BE2C (cell line): ENCODE results near the gene SLC9C1.

Source experiments
- DNase-seq: peaks from one replicate; pipeline ENCODE4 v3.0.0-alpha.2; 2020
- H3K27me3 ChIP-seq: fragments of 250-450 bp; sonication (Bioruptor Pico); 2 replicates; pipeline ENCODE4 v1.5.1; 2020; ENCODE audit warnings: mild to moderate bottlenecking
- H3K36me3 ChIP-seq: fragments of 250-450 bp; sonication (Bioruptor Pico); 2 replicates; pipeline ENCODE4 v1.5.1; 2020; ENCODE audit warnings: mild to moderate bottlenecking
- H3K4me1 ChIP-seq: fragments of 250-450 bp; sonication (Bioruptor Pico); 2 replicates; pipeline ENCODE4 v1.5.1; 2020
- H3K4me3 ChIP-seq: 2 replicates; pipeline ENCODE4 v1.5.1; 2011; ENCODE audit warnings: low read depth, low read length
- H3K9me3 ChIP-seq: fragments of 250-450 bp; sonication (Bioruptor Pico); 2 replicates; pipeline ENCODE4 v1.5.1; 2020
- CTCF ChIP-seq: IDR thresholded peaks from 2 replicates; pipeline ENCODE4 v1.5.1; 2012; ENCODE audit warnings: mild to moderate bottlenecking, low read depth, low read length

Gene SLC9C1

GRCh38 chr3:112170046-112170445 lies 124.0 kb downstream of the SLC9C1 start:
- Histone ChIP-seq H3K36me3 (no peaks in the 10 kb centered on the region), H3K9me3 (no peaks in the 10 kb centered on the region), H3K27me3 (no peaks in the 10 kb centered on the region; the same call in 1 of the 2 replicates), H3K4me1 (no peaks in the 10 kb centered on the region), H3K4me3 (no peak overlapping the region)
- no peak for DNase-seq
- TF ChIP-seq CTCF = no peak

- Histone ChIP-seq H3K4me1 (no peaks in the 10 kb centered on the region), H3K27me3 (no peaks in the 10 kb centered on the region), H3K9me3 (no peaks in the 10 kb centered on the region), H3K4me3 (no peak overlapping the region), H3K36me3 (no peaks in the 10 kb centered on the region)
- no peak for DNase-seq
- no peak for TF ChIP-seq CTCF
These were observed 126.3 kb downstream of the SLC9C1 start for GRCh38 chr3:112167758-112168157.

GRCh38 chr3:112149136-112149535 lies 144.9 kb downstream of the SLC9C1 start:
- no peak for DNase-seq
- Histone ChIP-seq H3K36me3 (no peaks in the 10 kb centered on the region), H3K9me3 (no peaks in the 10 kb centered on the region), H3K27me3 (no peaks in the 10 kb centered on the region; the same call in none of the 2 replicates), H3K4me3 (no peak overlapping the region), H3K4me1 (no peaks in the 10 kb centered on the region)
- no peak for TF ChIP-seq CTCF

GRCh38 chr3:112143689-112144088 lies 150.3 kb downstream of the SLC9C1 start:
- H3K27me3 ChIP-seq = no peaks in the 10 kb centered on the region; the same call in 1 of the 2 replicates
- no peak for TF ChIP-seq CTCF
- no peak for DNase-seq
- H3K4me1 ChIP-seq = no peaks in the 10 kb centered on the region
- no peak overlapping the region for H3K4me3 ChIP-seq
- no peaks in the 10 kb centered on the region for H3K36me3 ChIP-seq
- H3K9me3 ChIP-seq = no peaks in the 10 kb centered on the region

GRCh38 chr3:112143251-112143650 lies 150.8 kb downstream of the SLC9C1 start:
- H3K4me3 ChIP-seq = no peak overlapping the region
- no peaks in the 10 kb centered on the region for H3K4me1 ChIP-seq
- no peaks in the 10 kb centered on the region for H3K36me3 ChIP-seq
- no peaks in the 10 kb centered on the region for H3K9me3 ChIP-seq
- TF ChIP-seq CTCF = no peak
- H3K27me3 ChIP-seq = no peaks in the 10 kb centered on the region; the same call in 1 of the 2 replicates
- no peak for DNase-seq

GRCh38 chr3:112141293-112141692 lies 152.7 kb downstream of the SLC9C1 start:
- H3K4me1 ChIP-seq = no peaks in the 10 kb centered on the region
- H3K4me3 ChIP-seq = no peak overlapping the region
- no peak for TF ChIP-seq CTCF
- H3K36me3 ChIP-seq = no peaks in the 10 kb centered on the region
- no peaks in the 10 kb centered on the region; the same call in 1 of the 2 replicates for H3K27me3 ChIP-seq
- DNase-seq = no peak
- H3K9me3 ChIP-seq = no peaks in the 10 kb centered on the region
